GM13976 (cell line): ENCODE measurements around the gene CITED4.

Experiments used
- DNase-seq: peaks from one replicate; pipeline ENCODE4 v3.0.0; 2012; ENCODE audit warnings: low spot score
- CTCF ChIP-seq: IDR thresholded peaks from 2 replicates; pipeline ENCODE4 v1.5.1; 2012; ENCODE audit warnings: borderline replicate concordance, mild to moderate bottlenecking; ENCODE audit not compliant: insufficient read depth; ENCODE audit errors: extremely low read depth, missing control alignments, control extremely low read depth
- in situ Hi-C: fragments of 300-500 bp; cut with MboI; formaldehyde crosslinking; loops from one replicate; pipeline ENCODE4 v1.12.0; 2022; ENCODE audit warnings: low sequenced_read_pairs, mixed read lengths, inconsistent platforms; ENCODE audit not compliant: unreplicated experiment

Gene CITED4

GRCh38 chr1:40830419-40830943 lies 31.7 kb downstream of the CITED4 start:
- no peak for DNase-seq
- TF ChIP-seq CTCF: no peak
- in situ Hi-C loops: no loop called here

GRCh38 chr1:40829631-40830245 lies 32.4 kb downstream of the CITED4 start:
- no peak for DNase-seq
- in situ Hi-C loops: no loop called here
- TF ChIP-seq CTCF: no peak

- no peak for DNase-seq
- no peak for TF ChIP-seq CTCF
- in situ Hi-C loops: no loop called here
Observed at GRCh38 chr1:40825996-40826395, 36.2 kb downstream of the CITED4 start.

- TF ChIP-seq CTCF: no peak
- peak; percentile 61 for DNase-seq
Observed at GRCh38 chr1:40825435-40825788, 36.8 kb downstream of the CITED4 start.

GRCh38 chr1:40824591-40825434 lies 37.4 kb downstream of the CITED4 start:
- DNase-seq: no peak
- no peak for TF ChIP-seq CTCF
- in situ Hi-C loops: no loop called here

More at GRCh38 chr1:40825435-40825788, 36.8 kb downstream of the CITED4 start:
- in situ Hi-C loops: no loop called here

GRCh38 chr1:40823983-40824382 lies 38.2 kb downstream of the CITED4 start:
- in situ Hi-C loops: no loop called here
- DNase-seq: no peak
- no peak for TF ChIP-seq CTCF
